A204.1 (cell line): ENCODE measurements around the gene JDP2.

Experiments used
- FAIRE-seq: peaks from 2 replicates; lab custom pipeline; 2012; peaks lifted over from hg19 to GRCh38; lab: Jason Lieb, UNC

JDP2 gene

GRCh38 chr14:75409316-75410205 lies 18.3 kb upstream of the JDP2 start:
- FAIRE-seq, result no peak

- no peak for FAIRE-seq
These were observed 16.6 kb upstream of the JDP2 start for GRCh38 chr14:75411214-75411540.

DNA sequence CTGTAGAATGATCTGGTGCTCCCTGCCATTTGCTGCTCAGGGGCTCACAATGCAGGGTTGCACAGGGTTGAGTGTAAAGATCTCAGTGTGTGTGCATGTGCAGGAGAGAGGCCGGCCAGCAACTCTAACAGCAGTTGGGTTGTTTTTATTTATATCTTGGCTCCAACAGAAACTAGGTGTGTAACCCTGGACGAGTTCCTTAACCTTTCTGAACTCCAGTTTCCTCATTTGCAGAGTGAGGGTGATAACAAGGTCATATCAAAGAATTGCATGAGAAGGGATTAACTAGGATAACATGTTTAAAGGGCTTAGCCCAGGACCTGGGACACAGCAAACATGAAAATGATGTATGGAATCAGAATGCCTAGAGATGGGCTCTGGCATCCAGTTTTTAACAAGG lies 14.8 kb upstream of the JDP2 start:
- no peak for FAIRE-seq

DNA sequence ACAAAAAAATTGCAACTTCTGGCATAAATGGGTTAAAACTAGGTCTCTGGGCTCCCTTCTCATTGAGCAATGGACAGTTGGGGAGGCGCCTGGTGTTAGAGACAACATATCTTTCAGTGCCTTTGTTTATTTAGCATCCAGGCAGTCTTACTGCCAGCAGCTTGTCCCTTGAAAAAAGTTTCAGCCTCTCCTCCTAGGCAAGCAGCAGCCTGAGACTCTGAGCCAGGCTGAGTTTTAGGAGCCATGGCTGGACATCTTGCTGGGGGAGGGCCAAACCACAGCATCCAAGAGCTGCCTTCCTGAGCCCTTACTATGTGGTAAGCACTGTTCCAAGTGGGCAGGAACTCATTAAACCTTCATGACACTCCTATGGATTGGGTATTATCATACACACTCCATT lies 10.1 kb upstream of the JDP2 start:
- FAIRE-seq, result no peak

- no peak for FAIRE-seq
These were observed 8.7 kb upstream of the JDP2 start for GRCh38 chr14:75418850-75419768.

GRCh38 chr14:75422169-75422568 lies 5.7 kb upstream of the JDP2 start:
- no peak for FAIRE-seq

DNA sequence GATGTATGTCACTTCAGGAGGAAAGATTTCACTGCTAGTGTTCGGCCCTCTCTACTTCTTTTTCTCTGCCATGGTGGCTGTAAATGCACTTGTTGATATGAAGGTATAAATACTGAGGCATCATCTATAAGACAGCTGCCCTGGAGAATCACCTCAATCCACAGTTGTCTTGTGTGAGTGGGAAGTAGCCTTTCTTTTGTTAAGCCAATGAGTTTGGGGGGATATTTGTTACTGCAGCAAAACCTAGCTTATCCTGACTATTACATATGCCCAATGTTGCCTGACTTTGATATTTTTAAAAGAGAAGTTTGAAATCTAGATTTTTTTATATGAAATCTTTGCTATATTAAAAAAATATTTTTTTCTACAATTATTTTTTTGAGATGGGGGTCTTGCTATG lies 3.3 kb upstream of the JDP2 start:
- no peak for FAIRE-seq

DNA sequence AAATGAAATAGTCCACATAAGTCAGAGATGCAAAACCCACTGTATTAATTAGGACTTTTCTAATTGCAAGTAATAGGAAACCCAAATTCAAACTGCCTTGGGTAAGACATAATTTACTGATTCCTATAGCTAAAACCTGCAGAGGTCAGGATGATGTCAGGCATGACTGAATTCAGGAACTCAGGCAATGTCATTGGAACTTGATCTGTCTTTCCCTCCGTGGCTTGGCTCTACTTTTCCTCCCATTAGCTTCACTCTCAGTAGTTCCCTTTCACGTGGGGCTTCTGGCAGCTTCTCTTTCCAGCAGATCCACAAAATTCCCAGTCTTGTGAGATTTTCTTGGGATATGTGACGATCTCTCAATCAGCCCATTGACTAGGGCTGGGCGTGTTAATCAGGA lies 2.4 kb upstream of the JDP2 start:
- no peak for FAIRE-seq

DNA sequence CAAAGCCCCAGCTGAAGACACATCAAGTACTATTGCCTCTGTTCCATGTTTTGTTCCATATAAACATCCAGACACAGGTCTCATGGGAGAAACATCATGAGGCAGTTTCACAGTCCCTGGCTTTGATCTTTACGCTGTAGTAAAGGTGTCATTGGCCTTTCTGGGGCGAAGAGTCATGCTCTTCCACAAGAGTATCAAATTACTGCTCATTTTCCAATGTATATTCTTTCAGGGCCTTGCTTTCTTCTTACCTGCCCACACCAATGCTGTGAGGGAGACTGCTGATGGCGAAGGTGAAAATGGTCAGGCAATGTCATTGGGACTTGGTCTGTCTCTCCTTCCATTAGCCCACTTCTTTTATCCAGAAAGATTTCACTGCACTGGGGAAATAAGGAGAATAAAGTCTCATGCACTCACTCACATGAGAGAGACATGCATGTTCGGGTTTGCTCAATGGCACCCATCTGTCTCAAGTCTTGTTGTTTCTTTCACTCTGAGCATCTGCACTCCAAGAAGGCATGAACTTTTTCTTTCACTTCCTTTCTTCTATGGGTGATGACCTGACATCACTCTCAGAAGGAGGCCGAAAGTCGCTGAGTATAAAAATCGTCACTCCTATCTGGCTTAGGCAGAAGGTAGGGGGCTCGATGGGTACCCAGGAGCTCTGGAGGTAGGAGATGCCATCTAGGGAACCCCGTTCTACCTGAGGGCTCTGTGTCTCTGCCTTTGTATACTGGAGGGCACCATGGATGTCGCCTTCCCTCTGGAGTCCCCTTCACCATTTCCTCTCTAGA lies 1.3 kb upstream of the JDP2 start:
- FAIRE-seq, result no peak

GRCh38 chr14:75427126-75427481 lies 718 bp upstream of the JDP2 start:
- no peak for FAIRE-seq

DNA sequence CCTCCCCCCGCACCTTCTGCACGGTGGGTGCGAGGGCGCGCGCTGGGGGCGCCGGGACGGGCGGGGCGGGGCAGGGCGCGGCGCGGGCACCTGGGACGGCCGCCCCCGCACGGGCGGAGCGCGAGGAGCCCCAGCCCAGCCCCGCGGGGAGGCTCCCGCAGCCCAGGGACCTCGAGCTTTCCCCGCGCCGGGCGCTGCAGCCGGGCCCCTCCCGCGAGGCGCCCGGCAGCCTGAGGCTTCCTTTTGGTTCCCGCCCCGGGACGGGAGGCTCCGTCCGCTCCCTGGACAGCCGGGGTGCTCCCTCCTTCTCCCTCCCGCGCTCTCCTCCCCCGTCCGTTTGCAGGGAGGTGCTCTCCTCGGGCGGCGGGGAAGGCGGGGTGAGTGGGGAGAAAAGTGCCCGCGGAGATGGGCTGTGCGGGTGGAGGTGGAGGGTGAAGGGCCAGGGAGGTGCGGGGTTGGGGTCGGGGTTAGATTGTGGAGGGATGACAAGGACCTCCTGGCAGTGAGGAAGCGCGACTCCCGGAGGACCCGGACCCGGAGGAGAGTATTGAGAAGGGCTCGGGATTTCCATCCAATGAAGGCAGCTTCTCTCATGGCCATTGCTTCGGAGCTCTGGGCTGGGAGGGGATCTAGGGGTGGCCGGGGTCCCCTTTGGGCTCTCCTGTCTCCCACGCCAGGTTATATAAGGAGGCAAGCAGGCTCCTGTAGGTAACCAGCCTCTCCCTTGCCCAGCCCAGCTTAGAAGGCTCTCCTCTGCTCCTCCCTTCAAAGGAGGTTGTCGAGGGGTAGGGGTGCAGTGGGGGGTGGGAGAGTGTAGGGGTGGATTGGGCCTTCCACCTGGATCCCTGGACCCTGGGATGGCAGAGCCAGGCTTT lies 645 bp downstream of the JDP2 start:
- FAIRE-seq, result no peak

DNA sequence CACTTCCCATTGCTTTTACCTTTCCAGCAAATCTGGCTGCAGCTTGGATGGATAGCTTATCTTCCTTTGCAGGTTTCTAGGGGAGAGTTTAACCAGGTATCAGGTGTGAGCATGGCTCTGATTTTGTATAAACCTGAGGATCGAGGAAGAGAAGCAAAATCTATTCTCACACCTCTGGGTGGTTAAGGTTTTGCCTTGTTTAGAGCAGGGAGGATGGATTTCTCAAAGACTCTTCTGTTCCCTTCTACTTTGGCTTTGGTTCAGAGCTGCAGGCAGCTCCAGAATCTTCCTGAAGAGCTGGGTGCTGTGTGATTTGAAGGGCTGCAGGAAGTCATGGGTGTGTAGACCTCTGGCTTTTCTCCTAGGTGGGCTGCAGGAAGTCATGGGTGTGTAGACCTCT lies 1.7 kb downstream of the JDP2 start:
- FAIRE-seq, result no peak

DNA sequence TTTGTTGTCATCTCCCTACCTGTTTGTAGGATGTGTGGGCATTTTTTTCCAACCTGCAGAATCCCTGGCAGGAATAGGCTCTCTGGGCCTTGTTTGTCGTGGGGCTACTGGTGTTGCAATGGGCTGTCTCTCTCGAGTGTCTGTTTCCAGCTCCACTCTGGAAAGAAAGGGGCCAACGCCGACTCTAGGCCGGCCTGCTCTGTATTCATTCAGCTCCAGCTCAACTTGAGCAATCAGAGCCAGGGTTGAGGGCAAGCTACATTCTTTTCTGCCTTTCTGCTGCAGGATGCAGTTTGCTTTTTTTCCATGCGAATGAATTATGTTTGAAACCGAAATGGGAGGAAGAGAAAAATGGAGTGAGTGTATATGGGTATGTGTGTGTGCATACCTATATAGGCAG lies 2.3 kb downstream of the JDP2 start:
- no peak for FAIRE-seq

DNA sequence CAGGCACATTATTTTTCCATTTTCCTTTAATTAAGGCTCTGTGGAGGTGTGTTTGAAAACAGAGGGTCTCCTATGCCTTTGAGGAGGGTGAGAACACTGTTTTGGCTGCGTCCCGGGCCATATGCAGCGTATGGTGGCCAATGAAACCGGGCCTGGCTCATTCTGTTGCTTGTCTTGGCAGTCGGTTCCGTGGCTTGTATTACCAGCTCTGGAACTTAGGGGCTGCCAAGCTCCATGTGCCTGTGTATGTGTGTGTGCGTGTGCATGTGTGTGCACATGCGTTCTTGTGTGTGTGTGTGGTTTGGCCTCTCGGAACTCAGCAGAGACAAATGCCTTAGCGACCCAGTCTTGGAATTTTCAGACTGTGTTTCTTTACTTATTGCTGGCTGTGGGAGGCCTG lies 2.7 kb downstream of the JDP2 start:
- FAIRE-seq, result no peak

GRCh38 chr14:75430976-75431375 lies 3.2 kb downstream of the JDP2 start:
- FAIRE-seq, result no peak

DNA sequence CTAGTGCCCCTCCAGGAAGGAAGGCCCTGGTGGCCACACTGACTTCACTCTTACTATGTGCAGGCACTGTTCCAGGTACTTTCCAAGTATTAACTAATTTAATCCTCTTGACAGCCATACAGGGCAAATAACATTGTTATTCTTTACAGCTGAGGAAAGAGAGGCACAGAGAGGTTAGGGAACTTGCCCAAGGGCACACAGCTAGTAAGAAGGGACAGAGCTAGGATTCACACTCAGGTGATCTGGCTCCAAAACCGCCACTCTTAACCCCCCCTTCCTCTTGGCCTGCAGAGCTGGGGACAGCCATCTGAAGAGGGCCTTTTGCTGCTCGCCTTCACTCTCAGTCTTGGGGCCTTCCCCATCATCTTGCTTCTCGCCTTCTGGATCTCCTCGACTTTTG lies 4.0 kb downstream of the JDP2 start:
- FAIRE-seq, result no peak

DNA sequence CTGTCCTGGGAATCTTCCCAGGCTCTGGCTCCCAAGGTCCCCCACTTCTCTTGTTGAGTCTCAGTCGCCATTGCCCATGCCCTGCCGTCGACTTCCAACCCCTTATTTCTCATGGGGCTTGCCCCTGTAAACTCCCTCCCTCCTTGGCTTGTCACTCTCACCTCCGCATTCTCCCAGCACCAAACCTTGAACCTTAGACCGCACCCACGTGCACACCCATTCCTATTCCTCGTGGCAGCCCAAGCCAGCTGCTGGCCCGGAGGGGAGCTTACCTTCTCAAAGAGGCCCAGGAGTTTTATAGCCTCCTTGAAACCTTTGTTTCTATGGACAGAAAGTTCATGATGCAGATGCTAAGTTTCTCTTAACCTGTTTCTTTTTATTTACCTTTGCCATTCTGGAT lies 4.6 kb downstream of the JDP2 start:
- FAIRE-seq, result no peak

- no peak for FAIRE-seq
These were observed 5.8 kb downstream of the JDP2 start for GRCh38 chr14:75433631-75434071.

GRCh38 chr14:75434138-75434889 lies 6.5 kb downstream of the JDP2 start:
- no peak for FAIRE-seq

DNA sequence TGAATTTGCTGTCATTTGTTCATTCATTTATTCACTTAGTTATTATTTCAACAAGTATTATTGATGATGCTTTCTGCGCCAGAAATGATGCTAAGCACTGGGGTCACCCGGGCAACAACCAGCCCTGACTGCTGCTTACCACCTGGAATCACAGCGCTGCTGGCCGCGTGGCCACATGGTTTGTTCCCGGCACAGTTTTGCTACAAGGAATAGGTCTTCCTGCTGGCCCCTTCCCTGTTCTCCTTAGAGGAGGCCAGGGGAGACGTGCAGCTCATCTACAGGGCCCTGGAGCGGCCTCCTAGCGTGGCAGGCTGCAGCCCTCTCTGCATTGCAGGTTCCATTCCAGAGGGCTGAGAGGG lies 7.0 kb downstream of the JDP2 start:
- FAIRE-seq, result no peak

DNA sequence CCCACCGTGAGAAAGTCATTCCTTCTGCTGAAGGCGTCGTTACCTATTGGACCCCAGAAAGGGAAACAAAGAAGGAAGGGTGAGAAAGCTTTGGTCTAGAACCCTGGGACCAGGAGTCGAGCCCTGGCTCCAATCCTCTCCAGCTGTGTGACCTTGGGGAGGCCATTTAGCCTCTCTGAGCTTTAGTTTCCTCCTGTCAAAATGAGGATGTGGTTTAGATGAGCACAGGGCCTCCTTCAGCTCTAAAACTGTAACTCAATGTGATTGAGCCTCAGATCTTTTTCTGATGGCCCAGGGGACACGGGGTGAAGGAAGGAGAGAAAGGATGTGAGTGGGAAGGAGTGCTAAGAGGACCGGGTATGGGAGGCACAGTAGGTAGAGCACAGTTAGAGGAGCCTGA lies 7.7 kb downstream of the JDP2 start:
- FAIRE-seq, result no peak
